ENCODE data around the gene ZCCHC4.

ZCCHC4 gene, protein sequence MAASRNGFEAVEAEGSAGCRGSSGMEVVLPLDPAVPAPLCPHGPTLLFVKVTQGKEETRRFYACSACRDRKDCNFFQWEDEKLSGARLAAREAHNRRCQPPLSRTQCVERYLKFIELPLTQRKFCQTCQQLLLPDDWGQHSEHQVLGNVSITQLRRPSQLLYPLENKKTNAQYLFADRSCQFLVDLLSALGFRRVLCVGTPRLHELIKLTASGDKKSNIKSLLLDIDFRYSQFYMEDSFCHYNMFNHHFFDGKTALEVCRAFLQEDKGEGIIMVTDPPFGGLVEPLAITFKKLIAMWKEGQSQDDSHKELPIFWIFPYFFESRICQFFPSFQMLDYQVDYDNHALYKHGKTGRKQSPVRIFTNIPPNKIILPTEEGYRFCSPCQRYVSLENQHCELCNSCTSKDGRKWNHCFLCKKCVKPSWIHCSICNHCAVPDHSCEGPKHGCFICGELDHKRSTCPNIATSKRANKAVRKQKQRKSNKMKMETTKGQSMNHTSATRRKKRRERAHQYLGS

DNA sequence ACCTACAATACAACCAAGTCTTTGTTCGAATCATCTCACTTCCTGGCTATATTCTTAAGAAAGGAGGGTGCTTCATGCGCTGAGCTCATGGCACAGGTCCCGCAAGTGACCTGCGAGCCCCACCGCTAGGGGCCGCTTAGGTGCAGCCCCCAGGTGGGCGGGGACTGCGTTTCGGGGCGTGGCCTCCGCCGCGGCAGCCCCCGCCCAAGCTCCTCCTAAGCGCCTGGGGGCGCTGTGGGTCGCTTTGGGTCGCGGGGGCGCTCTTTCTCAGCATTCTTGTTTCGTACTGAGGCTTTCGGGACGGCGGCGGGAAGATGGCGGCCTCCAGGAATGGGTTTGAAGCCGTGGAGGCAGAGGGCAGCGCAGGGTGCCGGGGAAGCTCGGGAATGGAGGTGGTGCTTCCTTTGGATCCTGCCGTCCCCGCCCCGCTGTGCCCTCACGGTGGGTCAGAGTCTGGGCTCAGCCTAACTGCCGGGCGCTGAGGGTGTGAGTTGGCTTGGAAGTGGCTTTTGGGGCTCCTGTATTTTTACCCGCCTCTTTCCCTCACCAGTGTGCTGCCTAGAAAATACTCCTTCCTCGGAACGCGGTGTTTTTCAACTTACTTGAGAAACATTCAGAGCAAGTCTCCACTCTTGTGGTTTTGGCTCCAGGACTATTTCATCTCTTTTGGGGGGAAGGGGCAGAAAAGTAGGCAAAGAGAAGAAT lies at the start of gene ZCCHC4:
Gene ZCCHC4 (plus strand): TSS at position 279 of the 705 bp plus-strand sequence. CDS start 36 bp downstream, at position 315.
- DNase-seq (ENCODE audit: low read depth) = peak; percentile 71
- TF ChIP-seq, protein P1, sequence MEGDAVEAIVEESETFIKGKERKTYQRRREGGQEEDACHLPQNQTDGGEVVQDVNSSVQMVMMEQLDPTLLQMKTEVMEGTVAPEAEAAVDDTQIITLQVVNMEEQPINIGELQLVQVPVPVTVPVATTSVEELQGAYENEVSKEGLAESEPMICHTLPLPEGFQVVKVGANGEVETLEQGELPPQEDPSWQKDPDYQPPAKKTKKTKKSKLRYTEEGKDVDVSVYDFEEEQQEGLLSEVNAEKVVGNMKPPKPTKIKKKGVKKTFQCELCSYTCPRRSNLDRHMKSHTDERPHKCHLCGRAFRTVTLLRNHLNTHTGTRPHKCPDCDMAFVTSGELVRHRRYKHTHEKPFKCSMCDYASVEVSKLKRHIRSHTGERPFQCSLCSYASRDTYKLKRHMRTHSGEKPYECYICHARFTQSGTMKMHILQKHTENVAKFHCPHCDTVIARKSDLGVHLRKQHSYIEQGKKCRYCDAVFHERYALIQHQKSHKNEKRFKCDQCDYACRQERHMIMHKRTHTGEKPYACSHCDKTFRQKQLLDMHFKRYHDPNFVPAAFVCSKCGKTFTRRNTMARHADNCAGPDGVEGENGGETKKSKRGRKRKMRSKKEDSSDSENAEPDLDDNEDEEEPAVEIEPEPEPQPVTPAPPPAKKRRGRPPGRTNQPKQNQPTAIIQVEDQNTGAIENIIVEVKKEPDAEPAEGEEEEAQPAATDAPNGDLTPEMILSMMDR (conservative IDR thresholded peaks at IDR 0.05; ENCODE audit: low read depth, low read length) = peak; percentile 98
- H3K4me3 ChIP-seq (ENCODE audit: low read length) = peak within 1 kb of the TSS; percentile 96

DNA sequence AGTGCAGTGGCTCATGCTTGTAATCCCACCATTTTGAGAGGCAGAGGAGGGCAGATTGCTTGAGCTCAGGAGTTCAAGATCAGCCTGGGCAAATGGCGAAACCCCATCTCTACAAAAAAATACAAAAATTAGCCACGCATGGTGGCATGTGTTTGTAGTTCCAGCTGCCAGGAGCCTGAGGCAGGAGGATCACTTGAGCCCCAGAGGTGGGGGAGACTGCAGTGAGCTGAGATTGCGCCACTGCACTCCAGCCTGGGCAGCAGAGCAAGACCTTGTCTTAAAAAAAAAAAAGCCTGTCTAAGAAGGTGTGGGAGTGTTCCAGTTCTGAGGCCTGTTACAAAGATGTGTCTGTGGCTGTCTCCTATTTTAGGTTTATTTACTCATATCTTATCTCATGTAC lies 40.7 kb upstream of the ZCCHC4 start:
- TF ChIP-seq, protein P1 (conservative IDR thresholded peaks at IDR 0.05; ENCODE audit: low read depth, low read length) = no peak
- H3K4me3 ChIP-seq (ENCODE audit: low read length) = no peak overlapping the region
- DNase-seq (ENCODE audit: low read depth) = no peak

DNA sequence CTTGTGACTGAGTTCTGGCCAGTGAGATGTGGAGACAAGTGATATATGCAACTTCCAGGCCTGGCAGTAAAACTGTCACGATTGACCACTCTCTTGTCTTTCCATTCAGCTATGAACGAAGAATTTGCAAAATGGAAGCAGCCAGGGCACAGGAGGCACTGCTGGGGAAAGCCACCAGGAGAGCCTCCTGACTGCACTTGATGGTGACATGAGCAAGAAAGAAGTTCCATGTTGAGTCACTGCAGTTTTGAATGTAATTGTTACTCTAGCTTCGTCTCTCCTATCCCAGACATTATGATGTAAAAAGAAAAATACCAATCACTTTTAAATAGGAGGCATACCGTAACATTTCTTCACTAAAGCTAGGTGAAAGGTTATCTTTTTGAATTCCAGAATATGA lies 32.4 kb upstream of the ZCCHC4 start:
- H3K4me3 ChIP-seq (ENCODE audit: low read length) = no peak overlapping the region
- no peak for DNase-seq (ENCODE audit: low read depth)
- TF ChIP-seq, protein P1 (conservative IDR thresholded peaks at IDR 0.05; ENCODE audit: low read depth, low read length) = no peak

DNA sequence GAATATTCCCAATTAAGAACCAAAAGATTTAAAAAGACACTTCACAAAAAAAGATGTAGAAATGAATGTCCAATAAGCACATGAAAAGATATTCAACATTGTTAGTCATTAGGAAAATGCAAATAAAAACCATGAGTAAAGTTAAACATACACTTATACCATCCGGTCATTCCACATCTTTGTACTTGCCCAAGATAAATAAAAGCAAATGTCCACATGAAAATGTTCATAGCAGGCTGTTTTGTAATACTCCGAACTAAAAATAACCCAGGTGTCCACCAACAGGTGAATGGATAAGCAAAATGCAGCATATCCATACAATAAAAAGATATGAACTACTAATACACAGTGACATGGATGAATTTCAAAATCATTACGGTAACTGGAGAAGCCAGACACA lies 28.6 kb upstream of the ZCCHC4 start:
- TF ChIP-seq, protein P1 (conservative IDR thresholded peaks at IDR 0.05; ENCODE audit: low read depth, low read length) = no peak
- DNase-seq (ENCODE audit: low read depth) = no peak
- H3K4me3 ChIP-seq (ENCODE audit: low read length) = no peak overlapping the region

DNA sequence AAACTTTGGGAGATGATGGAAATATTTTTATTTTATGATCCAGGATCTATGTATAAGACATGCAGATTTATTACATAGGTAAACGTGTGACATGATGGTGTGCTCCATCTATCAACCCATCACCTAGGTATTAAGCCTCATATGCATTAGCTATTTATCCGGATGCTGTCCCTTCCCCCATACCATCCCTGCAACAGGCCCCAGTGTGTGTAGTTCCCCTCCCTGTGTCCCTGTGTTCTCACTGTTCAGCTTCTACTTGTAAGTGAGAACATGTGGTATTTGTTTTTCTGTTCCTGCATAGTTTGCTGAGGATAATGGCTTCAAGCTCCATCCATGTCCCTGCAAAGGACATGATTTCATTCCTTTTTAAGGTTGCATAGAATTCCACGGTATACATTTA lies 28.1 kb upstream of the ZCCHC4 start:
- H3K4me3 ChIP-seq (ENCODE audit: low read length) = no peak overlapping the region
- no peak for DNase-seq (ENCODE audit: low read depth)
- TF ChIP-seq, protein P1 (conservative IDR thresholded peaks at IDR 0.05; ENCODE audit: low read depth, low read length) = no peak

DNA sequence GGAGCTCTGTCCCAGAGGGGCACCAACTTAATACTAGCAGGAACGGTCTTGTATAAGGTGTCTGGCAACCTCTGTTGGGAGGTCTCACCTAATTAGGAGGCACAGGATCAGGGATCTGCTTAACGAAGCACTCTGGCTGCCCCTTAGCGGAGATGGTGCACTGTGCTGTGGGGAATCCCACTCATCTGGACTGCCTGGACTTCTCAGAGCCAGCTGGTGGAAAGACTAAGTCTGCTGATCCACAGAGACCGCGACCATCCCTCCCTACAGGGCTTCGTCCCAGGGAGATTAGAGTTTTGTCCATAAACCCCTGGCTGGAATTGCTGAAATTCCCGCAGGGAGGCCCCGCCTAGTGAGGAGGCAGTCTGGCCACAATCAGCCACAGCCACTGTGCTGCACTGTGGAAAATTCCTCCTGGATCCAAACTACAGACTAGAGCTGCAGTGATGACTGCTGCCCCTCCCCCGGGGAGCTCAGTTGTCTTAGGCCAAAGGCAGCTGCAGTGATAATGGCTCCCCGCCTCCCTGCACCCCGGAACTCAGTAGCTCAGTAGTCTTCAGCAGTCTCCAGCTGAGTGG lies 22.0 kb upstream of the ZCCHC4 start:
- no peak for DNase-seq (ENCODE audit: low read depth)
- TF ChIP-seq, protein P1 (conservative IDR thresholded peaks at IDR 0.05; ENCODE audit: low read depth, low read length) = no peak
- H3K4me3 ChIP-seq (ENCODE audit: low read length) = peak overlapping the region; percentile 15

Data from retinal pigment epithelial cell (primary cell).